Measurements from ENCODE around the gene SDS. TPM values are rescaled to one million over a fixed set of nuclear protein-coding genes. Genes with fewer than 3 reads are reported as not detected.

The SDS gene
- total RNA-seq, 1 donor from 2014 or later, result not detected

DNA sequence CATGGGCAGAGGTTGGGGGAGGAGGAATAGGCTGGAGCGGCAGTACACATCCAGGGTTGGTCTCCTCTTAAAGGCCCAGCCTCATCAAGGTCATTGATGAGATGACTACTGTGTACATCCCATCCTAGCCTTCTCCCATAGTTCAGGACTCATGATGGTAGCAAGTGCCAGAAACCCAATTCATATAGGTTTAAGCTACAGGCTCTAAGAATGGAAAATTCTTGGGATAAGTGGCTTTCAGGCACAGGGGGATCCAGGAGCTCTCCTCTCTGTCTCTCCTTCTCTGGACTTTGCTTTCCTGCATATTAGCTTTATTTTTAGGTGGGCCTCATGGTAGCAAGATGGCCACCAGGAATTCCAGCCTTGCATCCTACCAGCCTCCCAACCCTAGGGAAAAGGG lies 24.8 kb upstream of the SDS start:
- TF ChIP-seq, protein P1, sequence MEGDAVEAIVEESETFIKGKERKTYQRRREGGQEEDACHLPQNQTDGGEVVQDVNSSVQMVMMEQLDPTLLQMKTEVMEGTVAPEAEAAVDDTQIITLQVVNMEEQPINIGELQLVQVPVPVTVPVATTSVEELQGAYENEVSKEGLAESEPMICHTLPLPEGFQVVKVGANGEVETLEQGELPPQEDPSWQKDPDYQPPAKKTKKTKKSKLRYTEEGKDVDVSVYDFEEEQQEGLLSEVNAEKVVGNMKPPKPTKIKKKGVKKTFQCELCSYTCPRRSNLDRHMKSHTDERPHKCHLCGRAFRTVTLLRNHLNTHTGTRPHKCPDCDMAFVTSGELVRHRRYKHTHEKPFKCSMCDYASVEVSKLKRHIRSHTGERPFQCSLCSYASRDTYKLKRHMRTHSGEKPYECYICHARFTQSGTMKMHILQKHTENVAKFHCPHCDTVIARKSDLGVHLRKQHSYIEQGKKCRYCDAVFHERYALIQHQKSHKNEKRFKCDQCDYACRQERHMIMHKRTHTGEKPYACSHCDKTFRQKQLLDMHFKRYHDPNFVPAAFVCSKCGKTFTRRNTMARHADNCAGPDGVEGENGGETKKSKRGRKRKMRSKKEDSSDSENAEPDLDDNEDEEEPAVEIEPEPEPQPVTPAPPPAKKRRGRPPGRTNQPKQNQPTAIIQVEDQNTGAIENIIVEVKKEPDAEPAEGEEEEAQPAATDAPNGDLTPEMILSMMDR (conservative IDR thresholded peaks at IDR 0.05; ENCODE audit: low read depth, low read length), result no peak
- DNase-seq (ENCODE audit: low read depth), result no peak
- no peak overlapping the region for H3K4me3 ChIP-seq (ENCODE audit: low read depth, low read length)

DNA sequence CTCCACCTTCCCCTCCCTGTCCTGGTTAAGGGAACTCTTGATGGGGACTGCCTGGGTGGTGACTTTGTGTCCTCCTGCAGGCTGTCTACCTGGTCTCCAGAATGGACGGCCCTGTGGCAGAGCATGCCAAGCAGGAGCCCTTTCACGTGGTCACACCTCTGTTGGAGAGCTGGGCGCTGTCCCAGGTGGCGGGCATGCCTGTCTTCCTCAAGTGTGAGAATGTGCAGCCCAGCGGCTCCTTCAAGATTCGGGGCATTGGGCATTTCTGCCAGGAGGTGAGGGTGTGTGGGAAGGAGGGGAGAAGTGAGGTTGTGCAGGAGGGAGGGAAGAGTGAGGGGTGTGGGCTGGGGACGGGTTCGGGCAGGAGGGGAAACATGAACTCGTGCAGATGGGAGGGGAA lies 24.2 kb upstream of the SDS start:
- H3K4me3 ChIP-seq (ENCODE audit: low read depth, low read length), result no peak overlapping the region

DNA sequence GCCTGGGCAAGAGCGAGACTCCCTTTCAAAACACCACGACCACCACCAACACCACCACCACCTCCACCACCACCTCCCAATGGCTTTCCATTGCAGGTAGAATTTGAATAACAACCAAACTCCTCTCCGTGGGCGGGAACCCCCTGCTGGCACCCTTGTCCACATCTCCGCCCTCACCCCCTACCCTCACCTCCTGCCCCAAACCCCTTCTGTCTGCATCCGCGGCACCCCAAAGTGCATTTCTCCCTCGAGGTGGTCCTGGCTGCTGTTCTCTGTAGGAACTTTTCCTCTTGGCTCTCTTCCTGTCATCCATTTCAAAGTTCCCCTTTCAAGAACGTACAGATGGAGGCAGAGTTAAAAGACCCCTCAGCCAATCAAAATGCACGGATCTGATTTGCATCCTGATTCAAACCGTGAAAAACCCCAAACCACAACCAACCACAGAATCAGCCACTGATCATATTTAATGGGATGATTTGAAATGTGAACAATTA lies 22.3 kb upstream of the SDS start:
- TF ChIP-seq, protein P1 (conservative IDR thresholded peaks at IDR 0.05; ENCODE audit: low read depth, low read length), result no peak
- no peak for DNase-seq (ENCODE audit: low read depth)
- no peak overlapping the region for H3K4me3 ChIP-seq (ENCODE audit: low read depth, low read length)

More for the DNA sequence above, 24.2 kb upstream of the SDS start:
- no peak for DNase-seq (ENCODE audit: low read depth)
- TF ChIP-seq, protein P1 (conservative IDR thresholded peaks at IDR 0.05; ENCODE audit: low read depth, low read length), result no peak

DNA sequence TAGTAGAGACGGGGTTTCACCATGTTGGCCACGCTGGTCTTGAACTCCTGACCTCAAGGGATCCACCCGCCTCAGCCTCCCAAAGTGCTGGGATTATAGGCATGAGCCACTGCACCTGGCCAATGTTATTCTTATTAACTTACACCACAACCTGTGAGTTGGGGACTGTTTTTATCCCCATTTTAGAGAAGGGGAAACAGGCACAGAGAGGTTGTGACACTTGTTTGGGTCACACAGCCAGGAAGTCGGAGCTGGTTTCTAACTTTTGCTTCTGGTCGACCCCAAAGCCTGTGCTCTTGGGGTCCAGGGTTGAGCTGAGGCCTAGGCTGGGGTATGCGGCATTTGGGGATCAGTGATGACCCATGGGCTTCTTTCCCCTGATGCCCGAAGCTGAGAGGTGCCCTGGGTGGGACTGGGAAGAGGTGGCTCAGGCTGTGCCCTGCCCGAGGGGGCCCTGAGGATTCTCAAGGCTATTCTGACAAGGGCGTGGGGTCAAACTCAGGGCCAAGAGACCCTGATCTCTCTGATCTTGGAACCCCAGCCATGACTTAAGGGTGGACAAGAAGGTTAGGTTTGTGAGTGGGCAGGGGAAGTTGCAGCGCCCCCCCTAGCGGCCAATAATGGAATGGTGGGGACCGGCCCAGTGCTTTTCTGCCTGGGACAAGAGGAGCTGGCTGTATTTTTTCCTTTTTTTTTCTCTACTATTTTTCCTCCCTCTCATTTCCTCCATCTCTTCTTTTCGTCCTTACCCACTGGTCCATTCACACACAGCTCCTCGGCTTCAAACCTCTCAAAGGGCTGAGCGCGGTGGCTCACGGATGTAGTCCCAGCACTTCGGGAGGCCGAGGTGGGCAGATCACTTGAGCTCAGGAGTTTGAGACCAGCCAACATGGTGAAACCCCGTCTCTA lies 21.5 kb upstream of the SDS start:
- H3K4me3 ChIP-seq (ENCODE audit: low read depth, low read length), result no peak overlapping the region
- TF ChIP-seq, protein P1 (conservative IDR thresholded peaks at IDR 0.05; ENCODE audit: low read depth, low read length), result peak; percentile 94
- DNase-seq (ENCODE audit: low read depth), result no peak

DNA sequence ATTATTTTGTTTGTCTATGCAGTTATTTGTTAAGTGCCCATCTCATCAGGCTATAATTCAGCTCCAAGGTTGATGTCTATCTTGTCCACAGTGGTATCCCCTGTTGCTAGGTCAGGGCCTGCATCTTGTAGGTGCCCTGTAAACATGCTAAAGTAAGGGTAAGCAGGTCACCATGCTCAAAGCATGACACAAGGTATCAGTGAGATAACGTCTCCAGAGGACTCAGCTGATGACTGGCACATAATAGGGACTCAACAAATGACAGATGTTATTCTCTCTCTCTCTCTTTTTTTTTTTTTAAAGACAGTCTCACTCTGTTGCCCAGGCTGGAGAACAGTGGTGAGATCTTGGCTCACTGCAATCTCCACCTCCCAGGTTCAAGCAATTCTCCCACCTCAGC lies 20.8 kb upstream of the SDS start:
- H3K4me3 ChIP-seq (ENCODE audit: low read depth, low read length), result no peak overlapping the region
- DNase-seq (ENCODE audit: low read depth), result no peak
- TF ChIP-seq, protein P1 (conservative IDR thresholded peaks at IDR 0.05; ENCODE audit: low read depth, low read length), result no peak

DNA sequence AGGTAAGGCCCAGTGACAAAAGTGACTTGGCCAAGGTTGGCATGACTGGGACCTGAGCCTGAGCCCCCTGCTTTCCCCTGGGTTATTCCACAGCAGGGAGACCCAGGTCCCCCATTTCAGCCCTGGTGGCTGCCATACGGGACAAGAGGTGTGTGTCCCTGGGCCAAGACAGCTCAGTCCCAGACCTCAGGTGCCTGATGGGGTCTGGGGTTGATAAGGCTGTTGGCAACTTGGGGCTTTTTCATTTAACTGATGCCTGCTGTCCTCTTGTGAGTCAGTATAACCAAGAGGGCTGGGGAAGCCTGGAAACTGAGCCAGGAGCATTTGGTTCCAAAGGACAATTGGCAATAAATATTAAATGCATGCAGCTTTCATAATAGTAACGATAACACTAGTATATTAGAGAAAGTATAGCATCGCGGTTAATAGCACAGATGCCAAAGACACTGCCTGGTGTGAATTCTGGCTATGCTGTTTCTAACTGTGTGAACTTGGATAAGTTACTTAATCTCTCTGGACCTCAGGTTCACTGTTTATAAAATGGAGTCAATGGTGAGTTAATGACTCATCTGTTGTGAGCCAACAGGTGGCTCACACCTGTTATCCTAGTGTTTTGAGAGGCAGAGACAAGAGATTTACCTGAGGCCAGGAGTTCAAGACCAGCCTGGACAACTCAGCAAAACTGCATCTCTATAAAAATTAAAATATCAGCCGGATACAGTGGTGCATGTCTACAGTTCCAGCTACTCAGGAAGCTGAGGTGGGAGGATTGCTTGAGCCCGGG lies 19.4 kb upstream of the SDS start:
- TF ChIP-seq, protein P1 (conservative IDR thresholded peaks at IDR 0.05; ENCODE audit: low read depth, low read length), result no peak
- peak overlapping the region; percentile 91 for H3K4me3 ChIP-seq (ENCODE audit: low read depth, low read length)
- no peak for DNase-seq (ENCODE audit: low read depth)
